Mucosa of stomach (tissue), 1 donor: ENCODE results near the gene NABP1.

Experiments used
- H3K27me3 ChIP-seq: one replicate; pipeline ENCODE4 v1.7.0; 2013; ENCODE audit warnings: mild to moderate bottlenecking, low read length; ENCODE audit not compliant: control insufficient read depth, insufficient read depth
- H3K36me3 ChIP-seq: one replicate; pipeline ENCODE4 v1.7.0; 2013; ENCODE audit warnings: low read length; ENCODE audit not compliant: control insufficient read depth, insufficient read depth
- H3K4me1 ChIP-seq: one replicate; pipeline ENCODE4 v1.7.0; 2013; ENCODE audit warnings: mild to moderate bottlenecking, low read length; ENCODE audit not compliant: control insufficient read depth, insufficient read depth
- H3K4me3 ChIP-seq: one replicate; pipeline ENCODE4 v1.7.0; 2013; ENCODE audit warnings: low read length
- H3K9ac ChIP-seq: one replicate; pipeline ENCODE4 v1.7.0; 2013; ENCODE audit warnings: mild to moderate bottlenecking, low read length, moderate library complexity
- H3K9me3 ChIP-seq: one replicate; pipeline ENCODE4 v1.7.0; 2013; ENCODE audit warnings: mild to moderate bottlenecking, low read length, moderate library complexity; ENCODE audit not compliant: control insufficient read depth
- donor health status: Pancreatic carcinoma.

Gene NABP1

GRCh38 chr2:191677646-191678436 lies at the start of gene NABP1:
TSS of gene NABP1 (plus strand) at chr2:191678136. CDS start at chr2:191678615, 479 bp downstream.
- Histone ChIP-seq H3K4me3 (peak within 1 kb of the TSS; percentile 68), H3K9ac (peak within 1 kb of the TSS; percentile 88), H3K36me3 (no peaks in the 10 kb centered on the region), H3K27me3 (no peaks in the 10 kb centered on the region), H3K9me3 (no peaks in the 10 kb centered on the region), H3K4me1 (no peaks in the 10 kb centered on the region)

- no peak overlapping the region for H3K4me3 ChIP-seq
- no peaks in the 10 kb centered on the region for H3K9me3 ChIP-seq
Measured at GRCh38 chr2:191629001-191629453, 48.9 kb upstream of the NABP1 start.

GRCh38 chr2:191629976-191630712 lies 47.8 kb upstream of the NABP1 start:
- Histone ChIP-seq H3K9me3 (no peaks in the 10 kb centered on the region), H3K4me3 (no peak overlapping the region), H3K27me3 (no peaks in the 10 kb centered on the region), H3K9ac (no peak overlapping the region), H3K4me1 (no peaks in the 10 kb centered on the region), H3K36me3 (no peaks in the 10 kb centered on the region)

More at GRCh38 chr2:191629001-191629453, 48.9 kb upstream of the NABP1 start:
- Histone ChIP-seq H3K9ac (no peak overlapping the region), H3K4me1 (no peaks in the 10 kb centered on the region), H3K27me3 (no peaks in the 10 kb centered on the region), H3K36me3 (no peaks in the 10 kb centered on the region)

GRCh38 chr2:191631754-191632153 lies 46.2 kb upstream of the NABP1 start:
- H3K36me3 ChIP-seq: no peaks in the 10 kb centered on the region
- H3K4me1 ChIP-seq: no peaks in the 10 kb centered on the region
- H3K4me3 ChIP-seq: no peak overlapping the region
- no peaks in the 10 kb centered on the region for H3K9me3 ChIP-seq
- H3K9ac ChIP-seq: no peak overlapping the region
- no peaks in the 10 kb centered on the region for H3K27me3 ChIP-seq

- Histone ChIP-seq H3K36me3 (no peaks in the 10 kb centered on the region), H3K9me3 (no peaks in the 10 kb centered on the region)
Measured at GRCh38 chr2:191632426-191632825, 45.5 kb upstream of the NABP1 start.

GRCh38 chr2:191634791-191635190 lies 43.1 kb upstream of the NABP1 start:
- Histone ChIP-seq H3K4me3 (no peak overlapping the region), H3K27me3 (no peaks in the 10 kb centered on the region), H3K36me3 (no peaks in the 10 kb centered on the region), H3K9me3 (no peaks in the 10 kb centered on the region), H3K4me1 (peaks cover 12% of the 10 kb centered on the region), H3K9ac (no peak overlapping the region)

More at GRCh38 chr2:191632426-191632825, 45.5 kb upstream of the NABP1 start:
- H3K9ac ChIP-seq: no peak overlapping the region
- H3K4me3 ChIP-seq: no peak overlapping the region
- H3K27me3 ChIP-seq: no peaks in the 10 kb centered on the region
- peaks cover under 1% of the 10 kb centered on the region for H3K4me1 ChIP-seq

GRCh38 chr2:191635333-191636234 lies 42.4 kb upstream of the NABP1 start:
- Histone ChIP-seq H3K4me1 (peaks cover 12% of the 10 kb centered on the region), H3K9me3 (no peaks in the 10 kb centered on the region), H3K9ac (no peak overlapping the region), H3K4me3 (no peak overlapping the region), H3K36me3 (no peaks in the 10 kb centered on the region), H3K27me3 (no peaks in the 10 kb centered on the region)

- Histone ChIP-seq H3K9me3 (no peaks in the 10 kb centered on the region), H3K4me3 (no peak overlapping the region), H3K4me1 (peaks cover 12% of the 10 kb centered on the region), H3K36me3 (no peaks in the 10 kb centered on the region), H3K9ac (no peak overlapping the region), H3K27me3 (no peaks in the 10 kb centered on the region)
Measured at GRCh38 chr2:191636235-191636543, 41.7 kb upstream of the NABP1 start.

GRCh38 chr2:191636586-191636985 lies 41.4 kb upstream of the NABP1 start:
- Histone ChIP-seq H3K9me3 (no peaks in the 10 kb centered on the region), H3K36me3 (no peaks in the 10 kb centered on the region)

GRCh38 chr2:191637182-191638078 lies 40.5 kb upstream of the NABP1 start:
- H3K4me3 ChIP-seq: no peak overlapping the region
- no peak overlapping the region for H3K9ac ChIP-seq

More at GRCh38 chr2:191636586-191636985, 41.4 kb upstream of the NABP1 start:
- Histone ChIP-seq H3K27me3 (no peaks in the 10 kb centered on the region), H3K9ac (no peak overlapping the region), H3K4me1 (peaks cover 12% of the 10 kb centered on the region), H3K4me3 (no peak overlapping the region)

More at GRCh38 chr2:191637182-191638078, 40.5 kb upstream of the NABP1 start:
- H3K27me3 ChIP-seq: no peaks in the 10 kb centered on the region
- H3K36me3 ChIP-seq: no peaks in the 10 kb centered on the region
- H3K4me1 ChIP-seq: peaks cover 12% of the 10 kb centered on the region
- H3K9me3 ChIP-seq: no peaks in the 10 kb centered on the region
